Fibroblast of pulmonary artery (primary cell): ENCODE data around the gene CD79A.

Experiments used
- DNase-seq: peaks from one replicate; pipeline ENCODE4 v3.0.0-alpha.2; 2010; ENCODE audit warnings: low read depth
- H3K4me3 ChIP-seq: replicated peaks from 2 replicates; pipeline ENCODE4 v1.5.1; 2011; ENCODE audit warnings: low read depth, mild to moderate bottlenecking, control low read depth, low read length, moderate library complexity
- TF ChIP-seq, protein P1 (sequence below): IDR thresholded peaks from 2 replicates; pipeline ENCODE4 v1.5.1; 2011; ENCODE audit warnings: mild to moderate bottlenecking, control low read depth, low read length, inconsistent platforms; ENCODE audit errors: missing control alignments

The CD79A gene

DNA sequence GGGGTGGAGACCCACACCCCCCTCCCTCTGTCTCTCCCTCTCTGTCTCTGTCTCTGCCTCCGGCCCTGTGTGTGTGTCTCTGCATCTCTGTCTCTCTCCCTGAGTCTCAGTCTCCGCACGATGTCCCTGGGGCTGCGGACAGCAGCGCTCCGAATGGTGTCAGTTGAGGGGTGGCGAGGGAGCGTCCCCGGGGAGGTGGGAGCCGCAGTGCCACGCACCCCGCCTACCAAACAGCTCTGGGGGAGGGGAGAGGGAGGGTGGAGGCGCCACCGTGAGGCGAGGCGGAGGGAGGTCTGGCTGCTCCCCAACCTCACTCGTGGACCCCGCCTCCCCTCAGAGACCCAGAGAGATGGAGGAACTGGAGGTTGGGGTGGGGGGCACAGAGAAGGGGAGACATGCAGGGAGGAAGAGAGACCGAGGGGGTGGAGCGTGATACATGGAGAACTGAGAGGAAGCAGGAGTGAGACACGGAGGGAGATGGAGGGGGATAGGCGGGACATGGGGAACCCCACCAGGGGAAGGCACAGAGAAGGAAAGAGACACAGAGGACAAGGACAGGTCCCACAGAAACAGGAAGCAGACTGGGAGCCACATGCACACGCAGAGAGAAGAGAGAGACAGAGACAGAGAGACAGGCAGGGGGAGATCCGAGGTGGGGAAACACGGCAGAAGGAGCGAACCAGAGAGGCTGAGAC is 44.0 kb downstream of the CD79A start:
- DNase-seq, result no peak
- no peak overlapping the region for H3K4me3 ChIP-seq
- TF ChIP-seq, protein P1, sequence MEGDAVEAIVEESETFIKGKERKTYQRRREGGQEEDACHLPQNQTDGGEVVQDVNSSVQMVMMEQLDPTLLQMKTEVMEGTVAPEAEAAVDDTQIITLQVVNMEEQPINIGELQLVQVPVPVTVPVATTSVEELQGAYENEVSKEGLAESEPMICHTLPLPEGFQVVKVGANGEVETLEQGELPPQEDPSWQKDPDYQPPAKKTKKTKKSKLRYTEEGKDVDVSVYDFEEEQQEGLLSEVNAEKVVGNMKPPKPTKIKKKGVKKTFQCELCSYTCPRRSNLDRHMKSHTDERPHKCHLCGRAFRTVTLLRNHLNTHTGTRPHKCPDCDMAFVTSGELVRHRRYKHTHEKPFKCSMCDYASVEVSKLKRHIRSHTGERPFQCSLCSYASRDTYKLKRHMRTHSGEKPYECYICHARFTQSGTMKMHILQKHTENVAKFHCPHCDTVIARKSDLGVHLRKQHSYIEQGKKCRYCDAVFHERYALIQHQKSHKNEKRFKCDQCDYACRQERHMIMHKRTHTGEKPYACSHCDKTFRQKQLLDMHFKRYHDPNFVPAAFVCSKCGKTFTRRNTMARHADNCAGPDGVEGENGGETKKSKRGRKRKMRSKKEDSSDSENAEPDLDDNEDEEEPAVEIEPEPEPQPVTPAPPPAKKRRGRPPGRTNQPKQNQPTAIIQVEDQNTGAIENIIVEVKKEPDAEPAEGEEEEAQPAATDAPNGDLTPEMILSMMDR, result no peak

DNA sequence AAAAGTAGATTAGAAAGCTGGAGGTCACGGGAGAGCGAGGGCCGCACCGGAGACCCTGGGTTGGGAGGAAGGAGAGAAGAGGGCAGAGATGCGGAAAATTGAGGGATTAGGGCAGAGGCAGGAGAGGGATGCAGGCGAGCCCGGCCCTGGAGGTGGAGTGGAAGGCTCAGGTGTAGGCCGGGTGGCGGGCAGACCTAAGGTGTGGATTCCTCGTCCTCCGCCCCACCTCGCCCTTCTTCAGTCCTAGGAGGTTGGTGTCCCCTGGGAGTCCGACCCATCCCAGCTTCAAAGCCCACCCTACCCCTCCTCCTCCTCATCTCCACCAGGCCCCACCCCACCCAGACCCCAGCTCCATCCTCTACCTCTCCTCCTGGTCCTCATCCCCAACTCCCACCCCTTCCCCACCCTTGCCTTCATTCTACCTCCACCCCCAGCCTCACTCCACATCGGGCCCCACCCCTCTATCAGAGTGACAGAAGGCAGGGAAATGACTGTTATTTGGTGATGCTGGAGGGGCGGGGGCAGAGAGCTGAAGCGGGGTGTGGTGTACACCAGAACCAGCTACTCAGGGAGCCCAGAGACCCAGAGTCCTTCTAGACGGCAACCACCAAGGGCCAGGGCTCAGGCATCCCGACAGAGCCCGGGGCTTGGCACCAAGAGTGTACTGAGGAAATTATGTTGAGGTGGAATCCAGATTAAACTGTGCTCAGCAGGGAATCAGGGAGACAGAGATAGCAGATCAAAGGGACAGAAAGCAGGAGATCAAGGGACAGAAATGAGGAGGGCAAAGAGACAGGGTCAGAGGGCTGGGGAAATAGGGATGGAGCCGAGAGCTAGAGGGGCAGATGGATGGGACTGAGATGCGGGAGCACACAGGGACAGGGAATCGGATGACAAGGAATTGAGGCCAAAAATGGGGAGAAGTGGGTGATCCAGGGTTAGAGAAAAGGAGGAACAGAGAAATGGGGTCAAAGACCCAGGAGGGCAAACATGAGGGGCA is 44.8 kb downstream of the CD79A start:
- no peak for DNase-seq
- H3K4me3 ChIP-seq, result no peak overlapping the region

DNA sequence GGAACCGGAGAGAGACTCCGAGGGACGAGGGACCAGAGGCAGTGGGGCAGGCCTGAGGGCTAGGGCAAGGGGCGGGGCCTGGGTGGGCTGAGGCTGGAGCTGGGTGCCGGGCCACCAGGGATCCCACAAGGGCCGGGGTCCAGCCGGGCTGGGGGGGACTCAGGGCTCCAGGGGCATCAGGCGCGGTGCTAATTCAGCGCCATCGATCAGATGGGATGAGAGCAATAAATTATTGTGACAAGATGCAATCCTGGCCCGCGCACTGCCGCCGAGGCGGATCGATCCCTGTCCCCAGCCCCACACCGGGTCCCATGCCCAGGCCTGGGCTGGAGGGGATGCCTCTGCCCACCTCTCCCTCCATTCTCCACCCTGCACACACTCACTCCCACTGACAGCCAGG is 45.5 kb downstream of the CD79A start:
- DNase-seq, result no peak

More for the DNA sequence above, 44.8 kb downstream of the CD79A start:
- TF ChIP-seq, protein P1, result no peak

DNA sequence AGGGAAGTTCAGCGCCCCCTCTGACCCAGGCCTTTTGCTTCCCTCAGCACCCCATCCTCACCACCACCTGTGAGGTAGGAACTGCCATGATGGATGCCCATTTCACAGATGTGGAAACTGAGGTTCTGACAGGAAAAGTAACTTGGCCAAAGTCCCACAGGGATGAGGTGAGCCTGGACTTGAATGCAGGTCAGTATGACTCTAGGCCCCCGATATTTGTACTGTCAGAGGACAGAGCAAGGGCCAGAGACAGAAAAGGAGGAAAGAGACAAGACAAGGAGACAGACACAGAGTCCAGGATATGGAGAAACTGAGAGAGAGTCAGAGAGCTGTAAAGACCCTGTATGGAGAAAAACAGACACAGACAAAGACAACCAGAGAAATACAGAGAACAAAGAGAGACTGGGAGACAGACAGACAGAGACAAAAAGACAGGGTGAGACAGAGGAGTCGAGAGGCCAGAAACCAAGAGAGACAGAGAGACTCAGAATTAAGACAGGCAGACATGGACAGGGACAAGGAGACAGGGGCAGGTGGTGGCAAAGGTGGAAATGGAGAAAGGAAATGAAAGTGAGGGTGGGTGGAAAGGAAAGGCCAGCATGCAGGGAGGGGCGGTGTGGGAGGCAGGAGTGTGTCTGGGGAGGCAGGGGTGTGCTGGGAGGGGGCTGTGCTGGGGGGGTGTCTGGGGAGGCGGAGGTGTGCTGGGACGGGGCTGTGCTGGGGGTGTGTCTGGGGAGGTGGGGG is 46.1 kb downstream of the CD79A start:
- no peak for DNase-seq
- no peak overlapping the region for H3K4me3 ChIP-seq

More for the DNA sequence above, 45.5 kb downstream of the CD79A start:
- TF ChIP-seq, protein P1, result no peak
- H3K4me3 ChIP-seq, result no peak overlapping the region

DNA sequence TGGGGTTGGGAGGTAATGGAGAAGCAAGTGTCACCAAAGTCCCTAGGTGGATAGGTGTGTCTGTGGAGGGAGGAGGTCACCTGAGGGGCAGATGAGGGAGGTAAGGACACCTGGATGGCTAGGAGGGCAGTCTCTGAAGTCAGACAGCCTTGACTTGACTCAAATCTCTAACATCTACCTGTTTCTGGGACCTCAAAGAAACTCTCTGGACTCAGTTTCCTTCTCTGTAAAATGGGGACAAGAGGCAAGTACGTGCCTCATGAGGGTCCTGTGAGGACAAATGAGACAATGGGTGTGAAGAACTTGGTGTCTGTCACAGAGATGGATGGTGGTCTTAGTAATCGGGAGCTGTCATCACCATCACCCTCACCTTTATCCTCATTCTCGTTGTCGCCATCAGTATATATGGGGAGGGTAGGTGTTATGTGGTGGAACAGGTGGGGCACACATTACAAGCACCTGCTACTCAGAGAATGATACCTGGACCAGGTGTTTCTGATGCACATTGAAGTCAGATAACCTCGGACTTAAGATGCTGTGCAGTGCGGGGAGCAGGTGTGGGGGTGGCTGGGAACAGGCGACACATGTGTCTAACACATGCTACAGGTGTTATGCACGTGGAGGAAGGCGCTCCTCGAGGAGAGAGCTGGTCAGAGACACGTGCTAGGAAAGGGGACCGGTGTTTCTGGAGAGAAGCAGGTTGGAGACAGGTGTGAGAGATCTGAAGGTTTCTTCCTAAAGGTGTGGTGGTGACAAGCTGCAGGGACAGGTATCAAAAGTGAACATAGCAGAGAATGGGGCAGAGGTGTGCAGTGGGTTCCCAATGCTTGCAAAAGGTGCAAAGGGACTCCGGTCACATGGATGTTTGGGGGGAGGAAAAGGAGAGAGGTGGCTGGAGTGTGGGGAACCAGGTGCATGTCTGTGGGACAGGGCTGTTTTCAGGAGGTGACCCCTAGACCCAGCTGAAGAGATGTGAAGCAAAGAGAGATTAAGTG is 47.4 kb downstream of the CD79A start:
- no peak for DNase-seq
- H3K4me3 ChIP-seq, result no peak overlapping the region
- TF ChIP-seq, protein P1, result no peak

More for the DNA sequence above, 46.1 kb downstream of the CD79A start:
- TF ChIP-seq, protein P1, result no peak
